Subcutaneous preadipocyte (primary cell): Measurements from ENCODE around the gene AIPL1. TPM values are rescaled to one million over a fixed set of nuclear protein-coding genes. Genes with fewer than 3 reads are reported as not detected.

Experiments
- total RNA-seq: library from RNA; depleted of rRNA; stranded (reverse); fragments of >200 nt; gene quantifications from 2 replicates; pipeline ENCODE4 v1.2.3, GENCODE V29; 2012

AIPL1 gene, protein sequence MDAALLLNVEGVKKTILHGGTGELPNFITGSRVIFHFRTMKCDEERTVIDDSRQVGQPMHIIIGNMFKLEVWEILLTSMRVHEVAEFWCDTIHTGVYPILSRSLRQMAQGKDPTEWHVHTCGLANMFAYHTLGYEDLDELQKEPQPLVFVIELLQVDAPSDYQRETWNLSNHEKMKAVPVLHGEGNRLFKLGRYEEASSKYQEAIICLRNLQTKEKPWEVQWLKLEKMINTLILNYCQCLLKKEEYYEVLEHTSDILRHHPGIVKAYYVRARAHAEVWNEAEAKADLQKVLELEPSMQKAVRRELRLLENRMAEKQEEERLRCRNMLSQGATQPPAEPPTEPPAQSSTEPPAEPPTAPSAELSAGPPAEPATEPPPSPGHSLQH
- not detected in 2 replicates for total RNA-seq

GRCh38 chr17:6435051-6435450 lies at the start of gene AIPL1:
Gene AIPL1 (minus strand): TSS chr17:6435121. CDS start chr17:6435104, 17 bp downstream.

GRCh38 chr17:6443692-6444570 lies 9.0 kb upstream of the AIPL1 start, which contains the start of gene PIMREG:
Gene PIMREG (plus strand): TSS chr17:6444455. CDS start chr17:6445111, 656 bp downstream.

Other genes starting within 250 kb of the AIPL1 start
- gene PIMREG, start 9.3 kb upstream of the AIPL1 start, total RNA-seq = 21.7 and 22.0 TPM in 2 replicates
- gene PITPNM3, start 121.4 kb upstream of the AIPL1 start, total RNA-seq = 0.37 and 0.78 TPM in 2 replicates
- gene KIAA0753, start 205.6 kb upstream of the AIPL1 start, total RNA-seq = 19.8 and 20.3 TPM in 2 replicates
- 75.7 and 109 TPM in 2 replicates for gene TXNDC17, start 205.9 kb upstream of the AIPL1 start, total RNA-seq
- gene MED31, start 216.5 kb upstream of the AIPL1 start, total RNA-seq = 6.6 and 9.8 TPM in 2 replicates
- gene C17orf100, start 216.6 kb upstream of the AIPL1 start, total RNA-seq = 0.37 and 0.39 TPM in 2 replicates